Dendritic cell treated with granulocyte-macrophage colony-stimulating factor and Interleukin-4, amounts not matched to agents 40 ng/mL and 50 ng/mL, for 4 days (primary cell): Measurements from ENCODE around the gene GAS7.

Experiments used
- H3K27ac Mint-ChIP-seq: one replicate; pipeline ENCODE4 v1.8.0; 2022; ENCODE audit warnings: mild to moderate bottlenecking, mixed read lengths
- H3K27me3 Mint-ChIP-seq: one replicate; pipeline ENCODE4 v1.8.0; 2022; ENCODE audit warnings: mild to moderate bottlenecking, mixed read lengths
- H3K36me3 Mint-ChIP-seq: one replicate; pipeline ENCODE4 v1.8.0; 2022; ENCODE audit warnings: low read depth, mixed read lengths
- H3K4me1 Mint-ChIP-seq: one replicate; pipeline ENCODE4 v1.8.0; 2022; ENCODE audit warnings: low read depth, mixed read lengths
- H3K4me3 Mint-ChIP-seq: one replicate; pipeline ENCODE4 v1.8.0; 2022; ENCODE audit warnings: mild to moderate bottlenecking, moderate library complexity, mixed read lengths
- H3K9me3 Mint-ChIP-seq: one replicate; pipeline ENCODE4 v1.8.0; 2022; ENCODE audit warnings: mixed read lengths
- intact Hi-C: fragments of 100-400 bp; cut with micrococcal nuclease; formaldehyde crosslinking; loops from one replicate; pipeline ENCODE4 v1.15.0; 2022

GAS7 gene

GRCh38 chr17:10149573-10150399 lies 48.6 kb downstream of the GAS7 start:
- Mint-ChIP-seq H3K4me3 (peak overlapping the region; percentile 10), H3K27ac (peak overlapping the region; percentile 54), H3K4me1 (peaks cover 57% of the 10 kb centered on the region), H3K9me3 (no peaks in the 10 kb centered on the region), H3K27me3 (no peaks in the 10 kb centered on the region), H3K36me3 (no peaks in the 10 kb centered on the region)
- intact Hi-C loops: no loop called here

- no peaks in the 10 kb centered on the region for H3K9me3 Mint-ChIP-seq
- no peaks in the 10 kb centered on the region for H3K36me3 Mint-ChIP-seq
- intact Hi-C loops: no loop called here
- no peak overlapping the region for H3K4me3 Mint-ChIP-seq
- H3K27me3 Mint-ChIP-seq: no peaks in the 10 kb centered on the region
- peaks cover 64% of the 10 kb centered on the region for H3K4me1 Mint-ChIP-seq
- no peak overlapping the region for H3K27ac Mint-ChIP-seq
Observed at GRCh38 chr17:10147761-10148415, 50.5 kb downstream of the GAS7 start.

GRCh38 chr17:10147040-10147439 lies 51.4 kb downstream of the GAS7 start:
- Mint-ChIP-seq H3K9me3 (no peaks in the 10 kb centered on the region), H3K27ac (no peak overlapping the region), H3K27me3 (no peaks in the 10 kb centered on the region), H3K4me3 (no peak overlapping the region), H3K36me3 (no peaks in the 10 kb centered on the region), H3K4me1 (peaks cover 57% of the 10 kb centered on the region)
- intact Hi-C loops: no loop called here

- peaks cover 59% of the 10 kb centered on the region for H3K4me1 Mint-ChIP-seq
- no peaks in the 10 kb centered on the region for H3K36me3 Mint-ChIP-seq
- no peaks in the 10 kb centered on the region for H3K9me3 Mint-ChIP-seq
- H3K4me3 Mint-ChIP-seq: no peak overlapping the region
- H3K27ac Mint-ChIP-seq: peak overlapping the region; percentile 41
- no peaks in the 10 kb centered on the region for H3K27me3 Mint-ChIP-seq
- intact Hi-C loops: no loop called here
Observed at GRCh38 chr17:10144982-10145381, 53.4 kb downstream of the GAS7 start.

GRCh38 chr17:10144456-10144855 lies 54.0 kb downstream of the GAS7 start:
- Mint-ChIP-seq H3K9me3 (no peaks in the 10 kb centered on the region), H3K4me1 (peaks cover 59% of the 10 kb centered on the region), H3K4me3 (no peak overlapping the region), H3K27me3 (no peaks in the 10 kb centered on the region), H3K27ac (peak overlapping the region; percentile 41), H3K36me3 (no peaks in the 10 kb centered on the region)
- intact Hi-C loops: no loop called here

- Mint-ChIP-seq H3K4me3 (no peak overlapping the region), H3K27me3 (no peaks in the 10 kb centered on the region), H3K27ac (peak overlapping the region; percentile 43), H3K9me3 (no peaks in the 10 kb centered on the region), H3K4me1 (peaks cover 60% of the 10 kb centered on the region), H3K36me3 (no peaks in the 10 kb centered on the region)
- intact Hi-C loops: no loop called here
Observed at GRCh38 chr17:10141436-10141835, 57.0 kb downstream of the GAS7 start.

- Mint-ChIP-seq H3K4me3 (no peak overlapping the region), H3K27ac (peak overlapping the region; percentile 50)
- intact Hi-C loops: no loop called here
Observed at GRCh38 chr17:10139577-10139976, 58.8 kb downstream of the GAS7 start.

GRCh38 chr17:10136258-10136981 lies 62.0 kb downstream of the GAS7 start:
- intact Hi-C loops: no loop called here
- peak overlapping the region; percentile 60 for H3K27ac Mint-ChIP-seq
- no peak overlapping the region for H3K4me3 Mint-ChIP-seq
- H3K27me3 Mint-ChIP-seq: no peaks in the 10 kb centered on the region
- peaks cover 57% of the 10 kb centered on the region for H3K4me1 Mint-ChIP-seq
- no peaks in the 10 kb centered on the region for H3K9me3 Mint-ChIP-seq
- H3K36me3 Mint-ChIP-seq: peaks cover 7% of the 10 kb centered on the region

More at GRCh38 chr17:10139577-10139976, 58.8 kb downstream of the GAS7 start:
- Mint-ChIP-seq H3K36me3 (no peaks in the 10 kb centered on the region), H3K27me3 (no peaks in the 10 kb centered on the region), H3K4me1 (peaks cover 57% of the 10 kb centered on the region), H3K9me3 (no peaks in the 10 kb centered on the region)

- H3K27me3 Mint-ChIP-seq: no peaks in the 10 kb centered on the region
- peaks cover 57% of the 10 kb centered on the region for H3K4me1 Mint-ChIP-seq
- no peaks in the 10 kb centered on the region for H3K9me3 Mint-ChIP-seq
- intact Hi-C loops: no loop called here
- peak overlapping the region; percentile 60 for H3K27ac Mint-ChIP-seq
- peak overlapping the region; percentile 2 for H3K4me3 Mint-ChIP-seq
- H3K36me3 Mint-ChIP-seq: peaks cover 7% of the 10 kb centered on the region
Observed at GRCh38 chr17:10135539-10136257, 62.7 kb downstream of the GAS7 start.

- Mint-ChIP-seq H3K27ac (peak overlapping the region; percentile 40), H3K27me3 (no peaks in the 10 kb centered on the region), H3K9me3 (no peaks in the 10 kb centered on the region), H3K36me3 (peaks cover 7% of the 10 kb centered on the region), H3K4me3 (no peak overlapping the region), H3K4me1 (peaks cover 74% of the 10 kb centered on the region)
- intact Hi-C loops: no loop called here
Observed at GRCh38 chr17:10130677-10131076, 67.7 kb downstream of the GAS7 start.

- intact Hi-C loops: no loop called here
- Mint-ChIP-seq H3K27ac (peak overlapping the region; percentile 40), H3K36me3 (peaks cover 7% of the 10 kb centered on the region), H3K9me3 (no peaks in the 10 kb centered on the region), H3K27me3 (no peaks in the 10 kb centered on the region), H3K4me1 (peaks cover 73% of the 10 kb centered on the region), H3K4me3 (no peak overlapping the region)
Observed at GRCh38 chr17:10130263-10130662, 68.1 kb downstream of the GAS7 start.

GRCh38 chr17:10127819-10128425 lies 70.5 kb downstream of the GAS7 start:
- Mint-ChIP-seq H3K4me3 (peak overlapping the region; percentile 58), H3K36me3 (peaks cover 7% of the 10 kb centered on the region), H3K4me1 (peaks cover 84% of the 10 kb centered on the region), H3K27me3 (no peaks in the 10 kb centered on the region), H3K27ac (peak overlapping the region; percentile 7), H3K9me3 (no peaks in the 10 kb centered on the region)
- intact Hi-C loops: no loop called here
